T-helper 2 cell treated with Interferon-gamma antibody and Interleukin-4, amounts not matched to agents 5 μg/mL and 100 μg/mL, for 36 hours (primary cell): ENCODE data around the gene RAET1L.
"Not testable (repeated sequence)": the region's sequence is repeated elsewhere in the genome, so short reads cannot be mapped to it uniquely, and the experiment has no call there.

ENCODE experiments used
- DNase-seq: peaks from one replicate; pipeline ENCODE4 v3.0.0; 2021; ENCODE audit warnings: low spot score
- H3K27ac Mint-ChIP-seq: one replicate; pipeline ENCODE4 v1.8.0; 2021; ENCODE audit warnings: mild to moderate bottlenecking, mixed read lengths
- H3K27me3 Mint-ChIP-seq: one replicate; pipeline ENCODE4 v1.8.0; 2021; ENCODE audit warnings: low read depth, mixed read lengths
- H3K36me3 Mint-ChIP-seq: one replicate; pipeline ENCODE4 v1.8.0; 2021; ENCODE audit warnings: low read depth, mixed read lengths
- H3K4me1 Mint-ChIP-seq: one replicate; pipeline ENCODE4 v1.8.0; 2021; ENCODE audit warnings: low read depth, mixed read lengths
- H3K4me3 Mint-ChIP-seq: one replicate; pipeline ENCODE4 v1.8.0; 2022; ENCODE audit warnings: mild to moderate bottlenecking, moderate library complexity, mixed read lengths
- H3K9me3 Mint-ChIP-seq: one replicate; pipeline ENCODE4 v1.8.0; 2021; ENCODE audit warnings: mixed read lengths

The RAET1L gene, protein sequence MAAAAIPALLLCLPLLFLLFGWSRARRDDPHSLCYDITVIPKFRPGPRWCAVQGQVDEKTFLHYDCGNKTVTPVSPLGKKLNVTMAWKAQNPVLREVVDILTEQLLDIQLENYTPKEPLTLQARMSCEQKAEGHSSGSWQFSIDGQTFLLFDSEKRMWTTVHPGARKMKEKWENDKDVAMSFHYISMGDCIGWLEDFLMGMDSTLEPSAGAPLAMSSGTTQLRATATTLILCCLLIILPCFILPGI

DNA sequence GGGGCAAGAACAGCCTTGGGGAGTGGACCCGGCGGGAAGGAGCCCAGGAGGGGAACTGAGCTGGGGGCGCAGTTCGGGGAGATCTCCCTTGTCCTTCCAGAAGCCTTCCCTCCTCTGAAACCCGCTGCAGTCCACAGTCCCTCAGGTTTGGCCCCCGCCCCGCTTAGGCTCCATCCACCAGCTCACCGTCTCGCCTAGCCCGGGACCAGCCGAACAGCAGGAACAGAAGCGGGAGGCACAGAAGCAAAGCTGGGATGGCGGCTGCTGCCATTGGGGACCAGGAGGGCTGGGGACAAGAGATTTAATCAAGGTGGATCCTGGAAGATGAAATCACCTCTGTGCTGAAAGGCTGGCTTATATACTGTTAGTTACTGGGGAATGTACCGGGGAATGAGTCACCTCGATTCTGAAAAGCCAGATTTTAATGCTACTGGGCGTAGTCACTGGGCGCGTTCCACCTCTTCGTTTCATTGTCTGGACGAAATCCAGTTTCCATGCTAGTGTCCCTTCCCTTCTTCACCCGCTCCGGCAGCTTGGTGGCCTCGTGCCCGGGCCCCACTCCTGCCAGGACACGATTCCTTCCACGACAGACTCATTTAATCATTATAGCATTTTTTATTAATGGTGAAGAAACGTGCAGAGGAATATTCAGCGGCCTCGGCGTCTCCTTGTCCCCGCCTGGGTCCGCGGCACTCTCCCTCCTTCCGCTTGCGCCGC, at the start of gene RAET1L:
TSS of gene RAET1L (minus strand) at position 332 of the 717 bp plus-strand sequence. CDS start at position 271, 61 bp downstream.
- Mint-ChIP-seq H3K27ac (no peak within 1 kb of the TSS), H3K27me3 (peaks cover 70% of the 10 kb centered on the region), H3K36me3 (no peaks in the 10 kb centered on the region)

DNA sequence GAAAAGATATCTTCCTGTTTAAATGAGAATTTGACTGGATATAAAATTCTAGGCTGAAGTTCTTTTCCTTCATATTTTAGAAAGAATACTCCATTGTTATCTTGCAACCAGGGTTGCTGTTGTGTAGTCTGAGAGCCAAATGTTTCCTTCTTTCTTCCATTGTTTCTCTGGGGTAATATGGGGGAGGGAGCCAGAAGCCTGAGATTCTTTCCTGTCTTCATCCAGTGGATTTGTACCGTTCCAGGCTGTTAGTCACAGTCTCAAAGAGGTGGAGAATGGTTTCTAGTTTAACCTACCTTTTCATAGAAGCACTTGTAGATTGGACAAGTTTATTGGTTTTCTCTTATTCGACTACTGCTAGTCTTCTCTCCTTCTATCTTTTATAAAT, 49.7 kb upstream of the RAET1L start:
- Mint-ChIP-seq H3K4me1 (peaks cover 29% of the 10 kb centered on the region), H3K36me3 (no peaks in the 10 kb centered on the region), H3K9me3 (no peaks in the 10 kb centered on the region), H3K4me3 (no peak overlapping the region), H3K27me3 (peaks cover 53% of the 10 kb centered on the region), H3K27ac (no peak overlapping the region)
- no peak for DNase-seq

More for the DNA sequence above, at the start of gene RAET1L:
- Mint-ChIP-seq H3K4me3 (no peak within 1 kb of the TSS), H3K9me3 (no peaks in the 10 kb centered on the region), H3K4me1 (no peaks in the 10 kb centered on the region)
- DNase-seq = no peak

DNA sequence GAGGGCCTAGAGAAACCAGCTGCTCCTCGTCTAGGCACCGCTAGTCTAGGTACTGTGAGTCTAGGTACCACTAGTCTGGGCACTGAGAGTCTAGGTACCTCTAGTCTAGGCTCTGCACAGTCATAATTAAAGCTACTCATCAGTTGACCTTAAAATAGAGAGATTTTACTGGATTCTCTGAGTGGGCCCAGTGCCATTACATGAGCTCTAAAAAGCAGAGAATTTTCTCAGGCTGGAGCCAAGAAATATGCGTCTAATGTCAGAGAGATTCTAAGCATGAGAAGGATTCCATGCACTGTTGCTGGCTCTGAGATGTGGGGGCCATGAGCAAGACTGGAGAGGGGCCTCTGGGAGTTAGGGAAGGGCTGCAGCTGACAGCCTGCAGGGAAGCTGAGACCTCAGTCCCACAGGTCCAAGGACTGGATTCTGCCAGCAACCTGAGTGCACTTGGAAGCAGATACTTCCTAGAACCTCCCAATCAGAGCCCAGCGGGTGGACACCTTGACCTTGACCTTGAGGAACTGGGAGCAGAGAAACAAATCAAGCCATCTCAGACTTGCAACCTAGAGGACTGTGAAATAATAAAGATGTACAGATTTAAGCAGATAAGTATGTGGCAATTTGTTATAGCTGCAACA, 49.2 kb upstream of the RAET1L start:
- not testable (repeated sequence) for DNase-seq, H3K27ac Mint-ChIP-seq, H3K4me3 Mint-ChIP-seq, H3K9me3 Mint-ChIP-seq, H3K36me3 Mint-ChIP-seq
- Mint-ChIP-seq H3K27me3 (peaks cover 50% of the 10 kb centered on the region), H3K4me1 (peaks cover 25% of the 10 kb centered on the region)

DNA sequence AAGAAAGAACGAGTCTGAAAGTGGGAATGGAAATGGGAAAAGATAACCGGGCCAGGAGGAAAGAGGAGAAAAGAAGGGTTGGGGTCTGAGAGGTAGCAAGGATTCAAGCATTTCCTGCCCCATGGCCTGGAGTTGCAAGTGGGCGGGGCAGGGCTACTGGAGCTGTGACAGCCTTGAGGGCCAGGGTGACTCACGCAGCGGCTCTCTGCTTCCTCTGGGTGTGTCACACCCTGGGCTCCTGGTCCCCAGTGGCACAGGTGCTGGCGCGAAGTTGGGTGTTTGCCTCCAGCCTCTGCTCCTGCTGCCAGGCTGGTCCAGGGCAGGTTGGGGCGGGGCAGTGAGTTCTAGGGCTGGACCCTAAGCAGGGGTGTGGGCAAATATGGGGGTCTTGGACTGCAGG, 46.9 kb upstream of the RAET1L start:
- Mint-ChIP-seq H3K27me3 (peaks cover 50% of the 10 kb centered on the region), H3K27ac (peak overlapping the region; percentile 35), H3K4me1 (peaks cover 23% of the 10 kb centered on the region), H3K9me3 (no peaks in the 10 kb centered on the region), H3K36me3 (no peaks in the 10 kb centered on the region), H3K4me3 (no peak overlapping the region)
- DNase-seq = peak; percentile 40

DNA sequence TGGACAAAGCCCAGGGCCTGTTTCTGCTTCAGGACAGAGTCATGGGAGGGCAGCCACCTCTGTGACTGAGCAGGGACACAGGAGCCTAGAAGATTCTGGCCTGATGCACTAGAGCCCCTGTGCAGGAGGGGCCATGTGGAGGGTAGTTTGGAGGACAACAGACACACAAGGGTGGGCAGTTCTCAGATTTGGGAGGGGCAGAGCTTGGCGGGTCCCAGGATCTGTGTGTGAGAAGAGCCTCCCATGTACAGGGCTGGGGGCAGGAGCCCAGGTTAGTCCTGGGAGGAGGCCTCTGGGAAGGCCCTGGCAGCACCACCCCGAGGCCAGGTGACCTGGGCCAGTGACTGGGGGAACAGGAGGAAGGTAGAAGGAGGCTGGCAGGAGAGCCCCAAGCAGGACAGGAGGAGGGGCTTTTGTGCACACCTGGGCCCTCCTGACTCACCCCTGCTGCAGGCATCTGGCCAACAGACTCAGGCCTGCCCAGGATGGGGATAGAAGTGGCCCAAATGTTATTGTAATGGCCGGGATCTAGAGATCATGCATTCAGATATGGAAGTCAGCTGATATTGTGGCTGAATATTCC, 45.0 kb upstream of the RAET1L start:
- Mint-ChIP-seq H3K9me3 (no peaks in the 10 kb centered on the region), H3K27me3 (peaks cover 45% of the 10 kb centered on the region), H3K4me1 (peaks cover 17% of the 10 kb centered on the region), H3K36me3 (no peaks in the 10 kb centered on the region), H3K4me3 (no peak overlapping the region), H3K27ac (no peak overlapping the region)
- no peak for DNase-seq

DNA sequence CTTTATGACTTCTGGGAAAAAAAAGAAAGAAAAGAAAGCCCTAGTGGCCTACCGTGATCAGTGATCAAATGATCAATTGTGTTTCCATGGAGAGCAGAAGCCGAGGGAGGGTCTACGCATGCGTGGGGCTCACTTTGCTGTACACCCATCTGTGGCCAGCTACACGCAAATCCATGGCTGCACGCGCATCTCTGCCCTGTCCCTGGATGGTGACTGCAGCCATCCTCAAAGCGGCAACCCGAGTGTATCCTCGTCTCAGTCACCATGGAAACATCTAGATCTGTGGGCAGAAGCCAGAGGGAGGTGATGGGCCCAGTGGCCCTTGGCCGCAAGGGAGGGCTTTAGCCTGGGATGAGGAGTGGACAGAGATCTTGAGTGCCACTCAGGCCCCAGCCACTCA, 44.4 kb upstream of the RAET1L start:
- Mint-ChIP-seq H3K36me3 (no peaks in the 10 kb centered on the region), H3K27me3 (peaks cover 40% of the 10 kb centered on the region), H3K9me3 (no peaks in the 10 kb centered on the region), H3K27ac (no peak overlapping the region), H3K4me3 (peak overlapping the region; percentile 4), H3K4me1 (peaks cover 17% of the 10 kb centered on the region)
- no peak for DNase-seq

DNA sequence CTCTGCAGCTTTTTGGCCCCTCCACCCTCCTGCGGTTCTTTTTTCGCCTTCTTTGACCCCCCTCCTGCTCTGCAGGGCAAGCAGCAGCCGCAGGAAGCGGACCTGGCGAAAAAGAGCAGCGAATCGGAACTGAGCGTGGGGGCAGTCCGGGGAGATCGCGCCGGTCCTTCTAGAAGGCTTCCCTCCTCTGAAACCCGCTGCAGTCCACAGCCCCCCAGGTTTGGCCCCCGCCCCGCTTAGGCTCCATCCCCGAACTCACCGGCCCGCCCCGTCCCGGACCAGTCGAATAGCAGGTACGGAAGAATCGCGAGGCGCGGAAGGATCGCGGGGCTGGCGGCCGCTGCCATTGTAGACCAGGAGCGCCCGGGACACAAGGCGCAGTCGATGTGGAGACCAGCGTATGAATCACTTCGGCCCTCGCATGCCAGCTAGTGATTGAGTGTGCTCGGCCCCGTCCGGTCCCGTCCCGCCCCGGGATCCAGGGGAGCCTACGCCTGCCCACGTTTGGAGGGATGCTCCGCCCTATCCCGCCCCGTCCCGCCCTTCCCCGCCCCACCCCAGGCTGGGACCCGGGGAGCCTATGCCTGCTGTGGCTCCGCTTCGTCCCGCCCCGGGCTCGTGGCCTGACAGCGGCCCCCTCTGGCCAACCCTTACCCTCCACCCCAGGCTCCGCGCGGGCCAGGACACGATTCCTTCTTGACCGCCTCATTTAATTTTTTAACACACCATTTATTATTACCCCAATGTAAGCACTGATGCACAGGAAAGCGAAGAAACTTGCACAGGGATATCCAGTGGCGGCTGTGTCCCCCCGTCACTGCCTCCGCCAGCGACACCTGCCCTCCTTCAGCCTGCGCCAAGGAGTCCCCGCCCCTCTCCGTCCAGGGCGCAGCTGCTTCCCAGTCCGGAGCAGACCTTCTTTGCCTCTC, 43.7 kb upstream of the RAET1L start, which contains the start of gene ULBP3:
TSS of gene ULBP3 (minus strand) at position 402 of the 929 bp plus-strand sequence. CDS start at position 347, 55 bp downstream.
- Mint-ChIP-seq H3K4me3 (peak within 1 kb of the TSS; percentile 79), H3K27ac (no peak within 1 kb of the TSS)

DNA sequence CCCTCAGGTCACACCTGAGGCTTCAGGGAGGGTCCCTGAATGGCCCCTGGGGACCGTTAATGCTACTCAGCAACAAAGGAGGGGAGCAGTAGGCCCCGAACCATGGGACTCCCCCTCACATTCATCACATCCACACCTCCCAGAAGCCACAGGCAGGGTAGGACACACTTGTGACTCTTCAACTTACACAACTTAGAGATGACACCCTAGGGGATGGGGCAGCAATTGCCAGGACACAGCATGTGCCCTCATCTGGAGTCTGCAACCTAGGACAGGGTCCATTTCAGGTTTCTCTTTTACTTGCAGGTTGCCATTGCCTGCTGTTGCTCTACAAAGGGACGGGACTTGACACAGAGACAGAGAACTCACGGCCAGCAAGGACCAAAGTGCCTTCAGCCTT, 42.8 kb upstream of the RAET1L start:
- Mint-ChIP-seq H3K36me3 (no peaks in the 10 kb centered on the region), H3K4me3 (peak overlapping the region; percentile 79), H3K27ac (no peak overlapping the region), H3K27me3 (peaks cover 27% of the 10 kb centered on the region), H3K4me1 (peaks cover 17% of the 10 kb centered on the region), H3K9me3 (no peaks in the 10 kb centered on the region)
- DNase-seq = no peak

More for the DNA sequence above, 43.7 kb upstream of the RAET1L start, which contains the start of gene ULBP3:
- DNase-seq = peak; percentile 66
- Mint-ChIP-seq H3K27me3 (peaks cover 35% of the 10 kb centered on the region), H3K9me3 (no peaks in the 10 kb centered on the region), H3K4me1 (peaks cover 17% of the 10 kb centered on the region), H3K36me3 (no peaks in the 10 kb centered on the region)

DNA sequence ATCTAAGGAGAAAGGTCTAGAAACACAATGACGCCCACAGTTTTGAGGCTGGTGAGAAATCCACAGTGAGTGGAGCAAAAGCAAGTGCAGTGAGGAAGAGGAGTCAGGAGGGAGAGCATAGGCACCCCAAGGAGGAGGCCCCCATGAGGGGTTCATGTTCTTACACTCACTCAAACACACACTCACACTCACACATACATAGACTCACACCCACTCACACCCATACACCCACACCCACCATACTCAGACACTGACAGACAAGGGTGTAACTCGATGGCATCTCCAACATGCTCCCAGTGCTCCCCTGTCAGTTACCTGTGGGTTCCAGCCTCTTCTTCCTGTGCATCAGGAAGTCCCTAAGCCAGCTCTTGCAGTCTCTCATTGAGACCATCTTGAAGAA, 39.8 kb upstream of the RAET1L start:
- Mint-ChIP-seq H3K36me3 (no peaks in the 10 kb centered on the region), H3K4me1 (peaks cover 8% of the 10 kb centered on the region), H3K27me3 (peaks cover 27% of the 10 kb centered on the region), H3K4me3 (no peak overlapping the region), H3K27ac (no peak overlapping the region), H3K9me3 (no peaks in the 10 kb centered on the region)
- DNase-seq = no peak

DNA sequence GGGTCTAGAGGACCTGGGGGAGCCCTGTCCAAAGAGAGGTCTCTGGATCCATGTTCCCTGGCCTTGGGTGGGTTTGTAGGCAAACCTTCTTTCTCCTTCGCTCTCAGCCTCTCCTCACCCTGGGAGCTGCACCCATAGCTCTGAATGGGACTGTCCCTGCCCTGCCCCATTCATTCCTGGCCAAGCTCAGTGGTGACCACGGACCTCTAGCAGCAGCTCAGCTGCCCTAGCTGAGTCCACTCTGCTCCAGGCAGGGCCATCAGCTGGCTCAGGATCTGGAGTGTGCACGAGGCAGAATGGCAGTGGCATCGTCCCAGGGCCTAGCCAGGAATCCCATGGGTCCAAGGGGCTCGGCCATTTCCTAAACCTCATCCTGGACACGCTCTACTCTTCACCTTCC, 38.3 kb upstream of the RAET1L start:
- Mint-ChIP-seq H3K27ac (no peak overlapping the region), H3K4me3 (no peak overlapping the region), H3K4me1 (peaks cover 10% of the 10 kb centered on the region), H3K9me3 (no peaks in the 10 kb centered on the region), H3K36me3 (no peaks in the 10 kb centered on the region), H3K27me3 (peaks cover 27% of the 10 kb centered on the region)
- no peak for DNase-seq

DNA sequence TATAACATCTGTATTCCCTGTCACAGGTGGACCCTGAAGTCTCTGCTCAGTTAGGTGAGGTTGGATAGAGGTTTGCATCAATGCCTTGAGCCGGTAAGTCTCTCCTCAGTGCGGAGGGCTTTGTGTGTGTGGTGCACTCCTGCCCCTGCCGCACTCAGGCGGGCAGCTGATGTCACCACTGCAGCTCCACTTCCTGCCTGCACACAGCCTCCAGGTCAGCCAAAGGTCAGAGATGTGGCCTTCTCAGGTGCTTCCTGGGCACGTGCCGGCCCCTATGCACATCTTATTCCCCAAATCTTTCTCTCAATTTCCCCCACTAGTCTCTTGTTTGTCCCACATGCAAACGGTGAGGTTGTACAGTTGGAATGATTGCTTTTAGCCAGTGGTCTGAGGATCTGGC, 34.6 kb upstream of the RAET1L start:
- not testable (repeated sequence) for H3K36me3 Mint-ChIP-seq, H3K27ac Mint-ChIP-seq, DNase-seq, H3K9me3 Mint-ChIP-seq, H3K4me3 Mint-ChIP-seq, H3K4me1 Mint-ChIP-seq
- H3K27me3 Mint-ChIP-seq = peaks cover 26% of the 10 kb centered on the region

DNA sequence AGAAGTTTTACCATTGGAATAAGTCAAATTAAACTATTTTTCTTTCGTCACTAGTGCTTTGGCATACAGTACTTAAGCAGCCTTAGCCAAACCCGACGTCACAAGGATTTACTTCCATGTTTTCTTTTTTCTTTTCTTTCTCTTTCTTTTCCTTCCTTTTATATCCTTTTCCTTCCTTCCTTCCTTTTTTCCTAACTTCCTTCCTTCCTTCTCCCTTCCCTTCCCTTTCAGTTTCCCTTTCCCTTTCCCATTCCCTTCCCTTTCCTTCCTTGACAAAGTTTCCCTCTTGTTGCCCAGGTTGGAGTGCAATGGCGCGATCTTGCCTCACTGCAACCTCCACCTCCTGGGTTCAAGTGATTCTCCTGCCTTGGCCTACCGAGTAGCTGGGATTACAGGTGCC, 33.7 kb upstream of the RAET1L start:
- peaks cover 33% of the 10 kb centered on the region for H3K27me3 Mint-ChIP-seq

DNA sequence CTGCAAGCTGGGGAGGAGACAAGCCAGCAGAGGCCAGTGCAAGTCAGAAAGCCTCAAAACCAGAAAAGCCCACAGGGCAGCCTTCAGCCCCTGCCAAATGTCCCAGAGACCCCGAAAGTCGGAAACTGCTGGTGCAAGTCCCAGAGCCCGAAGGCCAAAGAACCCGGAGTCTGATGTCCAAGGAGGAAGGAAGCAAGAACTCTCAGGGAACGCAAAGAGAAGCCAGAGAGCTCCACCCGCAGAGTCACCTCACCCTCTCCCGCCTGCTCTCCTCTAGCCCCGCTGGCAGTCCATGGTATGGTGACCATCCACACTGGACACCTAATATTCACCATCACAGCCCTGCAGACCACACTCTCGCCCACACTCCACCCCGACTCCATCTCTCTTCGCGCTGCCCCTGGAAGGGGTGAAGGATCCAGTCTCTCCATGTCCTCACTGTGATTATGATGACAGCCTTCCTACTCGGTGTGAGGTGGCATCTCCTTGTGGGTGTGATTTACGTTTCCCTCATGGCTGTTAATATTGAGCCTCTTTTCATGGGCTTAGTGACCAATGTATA, 33.0 kb upstream of the RAET1L start:
- no peak overlapping the region for H3K27ac Mint-ChIP-seq
- H3K27me3 Mint-ChIP-seq = peaks cover 38% of the 10 kb centered on the region
- no peak for DNase-seq
- H3K4me3 Mint-ChIP-seq = no peak overlapping the region
- no peaks in the 10 kb centered on the region for H3K9me3 Mint-ChIP-seq
- peaks cover 8% of the 10 kb centered on the region for H3K4me1 Mint-ChIP-seq
- no peaks in the 10 kb centered on the region for H3K36me3 Mint-ChIP-seq

More for the DNA sequence above, 33.7 kb upstream of the RAET1L start:
- no peak overlapping the region for H3K4me3 Mint-ChIP-seq
- H3K4me1 Mint-ChIP-seq = peaks cover 8% of the 10 kb centered on the region
- no peak overlapping the region for H3K27ac Mint-ChIP-seq
- no peak for DNase-seq
- no peaks in the 10 kb centered on the region for H3K9me3 Mint-ChIP-seq
- H3K36me3 Mint-ChIP-seq = no peaks in the 10 kb centered on the region
